T-cell (primary cell): ENCODE measurements around the gene SPDYE5. TPM values are rescaled to one million over a fixed set of nuclear protein-coding genes. Genes with fewer than 3 reads are reported as not detected.
"Not testable (repeated sequence)": the region's sequence is repeated elsewhere in the genome, so short reads cannot be mapped to it uniquely, and the experiment has no call there.

Experiments used
- ATAC-seq, 4 experiments: fragments of 200-7000 bp in 3 of 4; fragments of 150-1000 bp in 1 of 4; cut with Tn5 transposase; replicated peaks in 1 of 4; 1 replicate in 3 of 4; 2 replicates in 1 of 4; pipeline ENCODE4 v1.10.0; 2021; ENCODE audit warnings: moderate library complexity in 3 of 4, mild to moderate bottlenecking in 2 of 4, moderate number of reproducible peaks in 1 of 4
- CTCF ChIA-PET, 2 donors: fragments of 300-600 bp; sonication (Branson Sonifier 250); formaldehyde crosslinking; loops; one replicate each; lab custom pipeline; 2022; ENCODE audit warnings: antibody characterized with exemption in 2 of 2; lab: Charles Lee
- POLR2A ChIA-PET, 2 donors: fragments of 300-600 bp; sonication (Branson Sonifier 250); formaldehyde crosslinking; loops; one replicate each; lab custom pipeline; 2022; ENCODE audit warnings: antibody characterized with exemption in 2 of 2; lab: Charles Lee
- DNase-seq, 35 experiments: peaks; one replicate each; pipeline versions ENCODE4 v3.0.0 to v3.0.0-alpha.2; 2013 to 2023
- H3K27ac ChIP-seq: one replicate; pipeline ENCODE4 v1.5.1; 2013; ENCODE audit warnings: low read length
- H3K27me3 ChIP-seq, 2 experiments: replicated peaks in 1 of 2; 1 replicate in 1 of 2; 2 replicates in 1 of 2; pipeline versions ENCODE4 v1.6.1 to v1.7.0; 2013; ENCODE audit warnings: low read length in 1 of 2, mixed read lengths in 1 of 2; ENCODE audit not compliant: control insufficient read depth in 2 of 2, insufficient read depth in 2 of 2; ENCODE audit errors: extremely low read depth in 1 of 2
- H3K36me3 ChIP-seq, 2 donors: 1 replicate in 1 of 2; 2 replicates in 1 of 2; pipeline versions ENCODE4 v1.6.1 to v1.7.0; 2013; ENCODE audit warnings: low read length in 1 of 2; ENCODE audit not compliant: control insufficient read depth in 2 of 2, insufficient read depth in 1 of 2; ENCODE audit errors: extremely low read depth in 1 of 2
- H3K4me1 ChIP-seq, 2 experiments: 1 replicate in 1 of 2; 2 replicates in 1 of 2; pipeline versions ENCODE4 v1.6.1 to v1.7.0; 2013; ENCODE audit warnings: low read length in 2 of 2, mixed read lengths in 1 of 2; ENCODE audit not compliant: insufficient read depth in 2 of 2, control insufficient read depth in 1 of 2; ENCODE audit errors: extremely low read depth in 1 of 2
- H3K4me3 ChIP-seq, 2 donors: 1 replicate in 1 of 2; 2 replicates in 1 of 2; pipeline versions ENCODE4 v1.5.1 to v1.7.0; 2013; ENCODE audit warnings: mild to moderate bottlenecking in 2 of 2, low read length in 1 of 2, moderate library complexity in 1 of 2; ENCODE audit not compliant: control insufficient read depth in 1 of 2; ENCODE audit errors: extremely low read depth in 1 of 2
- H3K9me3 ChIP-seq: 2 replicates; pipeline ENCODE4 v1.7.0; 2013
- H3K27ac Mint-ChIP-seq, 2 donors: one replicate each; pipeline ENCODE4 v1.8.0; 2020 to 2021; ENCODE audit warnings: mild to moderate bottlenecking in 2 of 2, mixed read lengths in 2 of 2
- H3K27me3 Mint-ChIP-seq, 2 donors: one replicate each; pipeline ENCODE4 v1.8.0; 2021 to 2022; ENCODE audit warnings: mixed read lengths in 2 of 2
- H3K36me3 Mint-ChIP-seq: one replicate; pipeline ENCODE4 v1.8.0; 2021; ENCODE audit warnings: mixed read lengths
- H3K4me1 Mint-ChIP-seq, 3 donors: one replicate each; pipeline ENCODE4 v1.8.0; 2020 to 2022; ENCODE audit warnings: mixed read lengths in 3 of 3, mild to moderate bottlenecking in 1 of 3
- H3K4me3 Mint-ChIP-seq, 3 donors: one replicate each; pipeline ENCODE4 v1.8.0; 2020 to 2022; ENCODE audit warnings: mild to moderate bottlenecking in 3 of 3, mixed read lengths in 3 of 3, moderate library complexity in 3 of 3
- H3K9me3 Mint-ChIP-seq, 3 donors: one replicate each; pipeline ENCODE4 v1.8.0; 2020 to 2022; ENCODE audit warnings: mixed read lengths in 3 of 3
- WGBS: methylation state at CpG from one replicate; pipeline ENCODE4 v1.1.5; 2013; ENCODE audit warnings: missing lambda C conversion rate; ENCODE audit not compliant: insufficient coverage; 5-methylcytosine and 5-hydroxymethylcytosine counted together
- total RNA-seq, 35 experiments: library from RNA in 6 of 35; stranded (reverse) in 6 of 35; fragments of 120-200 nt in 1 of 35; gene quantifications; one replicate each; pipeline versions ENCODE4 v1.2.1 to v1.2.4 and lab custom pipeline; 2013 to 2026

SPDYE5 gene
- total RNA-seq, 5 donors from 2014 or later (not counting 1 experiment from before 2014, with no cell fraction given): 0.23 to 0.30 TPM; not detected in 3

GRCh38 chr7:75460541-75460940 lies 31.6 kb upstream of the SPDYE5 start:
- peak overlapping the region; percentile 55 to 66 for H3K27ac Mint-ChIP-seq
- CTCF ChIA-PET, H3K4me1 Mint-ChIP-seq, DNase-seq, H3K4me3 ChIP-seq, POLR2A ChIA-PET, H3K36me3 Mint-ChIP-seq, H3K4me1 ChIP-seq, H3K4me3 Mint-ChIP-seq, H3K9me3 ChIP-seq, ATAC-seq, H3K27ac ChIP-seq, H3K27me3 ChIP-seq, H3K27me3 Mint-ChIP-seq, H3K36me3 ChIP-seq, H3K9me3 Mint-ChIP-seq: not testable (repeated sequence)
- no CpG with 5 or more reads among the region's 5 CpGs for WGBS

GRCh38 chr7:75470166-75470565 lies 22.0 kb upstream of the SPDYE5 start:
- H3K9me3 ChIP-seq, H3K27me3 ChIP-seq, H3K4me3 ChIP-seq, H3K27ac ChIP-seq, H3K27me3 Mint-ChIP-seq, H3K4me1 Mint-ChIP-seq, CTCF ChIA-PET, ATAC-seq, H3K9me3 Mint-ChIP-seq, H3K4me3 Mint-ChIP-seq, H3K4me1 ChIP-seq, POLR2A ChIA-PET, DNase-seq, H3K27ac Mint-ChIP-seq: not testable (repeated sequence)
- peaks cover 4 to 17% of the 10 kb centered on the region in 2 donors for H3K36me3 ChIP-seq
- WGBS: no CpG with 5 or more reads among the region's 4 CpGs
- peaks cover 12% of the 10 kb centered on the region for H3K36me3 Mint-ChIP-seq

- H3K9me3 ChIP-seq, H3K4me1 ChIP-seq, H3K4me3 ChIP-seq, H3K36me3 Mint-ChIP-seq, H3K27me3 ChIP-seq, CTCF ChIA-PET, DNase-seq, H3K4me3 Mint-ChIP-seq, H3K27me3 Mint-ChIP-seq, H3K9me3 Mint-ChIP-seq, ATAC-seq, H3K27ac ChIP-seq, POLR2A ChIA-PET, H3K36me3 ChIP-seq, H3K27ac Mint-ChIP-seq: not testable (repeated sequence)
- H3K4me1 Mint-ChIP-seq: peaks cover 11 to 18% (median 16%) of the 10 kb centered on the region in 3 donors
Measured at GRCh38 chr7:75477457-75477856, 14.7 kb upstream of the SPDYE5 start.

GRCh38 chr7:75480313-75480712 lies 11.8 kb upstream of the SPDYE5 start:
- H3K4me3 ChIP-seq, CTCF ChIA-PET, H3K9me3 ChIP-seq, H3K27ac Mint-ChIP-seq, ATAC-seq, H3K36me3 Mint-ChIP-seq, H3K27ac ChIP-seq, H3K9me3 Mint-ChIP-seq, H3K27me3 ChIP-seq, H3K27me3 Mint-ChIP-seq, H3K4me1 ChIP-seq, H3K36me3 ChIP-seq, POLR2A ChIA-PET, H3K4me3 Mint-ChIP-seq, DNase-seq: not testable (repeated sequence)
- peaks cover 20 to 32% (median 30%) of the 10 kb centered on the region in 3 donors for H3K4me1 Mint-ChIP-seq

GRCh38 chr7:75485355-75485978 lies 6.7 kb upstream of the SPDYE5 start:
- CTCF ChIA-PET, H3K9me3 Mint-ChIP-seq, H3K36me3 Mint-ChIP-seq, POLR2A ChIA-PET, H3K27ac ChIP-seq, H3K9me3 ChIP-seq, H3K27me3 Mint-ChIP-seq, H3K36me3 ChIP-seq, H3K4me1 ChIP-seq, H3K27me3 ChIP-seq: not testable (repeated sequence)
- Mint-ChIP-seq H3K4me1 (peaks cover 11 to 25% (median 21%) of the 10 kb centered on the region in 3 donors), H3K27ac (peak overlapping the region; percentile 43 to 85), H3K4me3 (peak overlapping the region; percentile 87 to 88 (median 87))
- H3K4me3 ChIP-seq: peak overlapping the region; percentile 69 to 71
- ATAC-seq: peak in 2 of 4 experiments; percentile 28 to 30
- 3% methylated on average over 15 of the region's 32 CpGs for WGBS
- peak in 5 of 35 experiments; percentile 2 to 15 (median 4) for DNase-seq

- not testable (repeated sequence) for H3K9me3 ChIP-seq, H3K36me3 Mint-ChIP-seq, H3K4me1 ChIP-seq, H3K36me3 ChIP-seq, H3K9me3 Mint-ChIP-seq, H3K27ac ChIP-seq, H3K27me3 ChIP-seq, H3K27me3 Mint-ChIP-seq
- ChIA-PET CTCF (interaction anchor here in 1 of 2 donors (0.6 kb wide), 1 partner anchor 44 kb away, joined by 4 read pairs; no protein-coding TSS in a partner anchor), POLR2A (interaction anchor here in 1 of 2 donors (0.6 to 0.7 kb wide), 2 partner anchors 52 to 424 kb away, joined by 3 read pairs; no protein-coding TSS in a partner anchor)
- ATAC-seq (peak; percentile 99 to 100 (median 100)), DNase-seq (peak; percentile 67 to 90 (median 78))
- Mint-ChIP-seq H3K27ac (peak within 1 kb of the TSS; percentile 70 to 85), H3K4me3 (peak within 1 kb of the TSS; percentile 87 to 88 (median 87)), H3K4me1 (peaks cover 11 to 25% (median 21%) of the 10 kb centered on the region in 3 donors)
- peak within 1 kb of the TSS; percentile 69 to 71 for H3K4me3 ChIP-seq
- WGBS: 0% methylated on average over 46 of the region's 49 CpGs
Measured at GRCh38 chr7:75485979-75486643, 6.0 kb upstream of the SPDYE5 start, which contains the start of gene POM121C. POM121C (minus strand) TSS chr7:75486299; CDS start chr7:75441496, 44,803 bp downstream.
